Vagina (tissue), 2 donors: ENCODE measurements around the gene ASXL3.

Source experiments
- POLR2A ChIP-seq, 2 donors: fragments of 450-650 bp; IDR thresholded peaks; one replicate each; pipeline ENCODE4 v1.6.1; 2017; ENCODE audit warnings: antibody characterized with exemption in 2 of 2, mild to moderate bottlenecking in 2 of 2, moderate library complexity in 2 of 2
- POLR2AphosphoS5 ChIP-seq, 2 donors: sonication (generic); formaldehyde crosslinking; IDR thresholded peaks; one replicate each; pipeline ENCODE4 v1.9.0; 2017; ENCODE audit warnings: antibody characterized with exemption in 2 of 2, mild to moderate bottlenecking in 2 of 2, low read depth in 1 of 2; ENCODE audit not compliant: insufficient read depth in 1 of 2
- TF ChIP-seq, protein P1 (sequence below), 3 experiments: fragments of 450-650 bp in 2 of 3; fragments of 200-600 bp in 1 of 3; sonication (generic) in 1 of 3; IDR thresholded peaks; one replicate each; pipeline ENCODE4 v1.5.1; 2017 to 2019; ENCODE audit warnings: antibody characterized with exemption in 3 of 3, mild to moderate bottlenecking in 2 of 3, moderate library complexity in 2 of 3

DNA sequence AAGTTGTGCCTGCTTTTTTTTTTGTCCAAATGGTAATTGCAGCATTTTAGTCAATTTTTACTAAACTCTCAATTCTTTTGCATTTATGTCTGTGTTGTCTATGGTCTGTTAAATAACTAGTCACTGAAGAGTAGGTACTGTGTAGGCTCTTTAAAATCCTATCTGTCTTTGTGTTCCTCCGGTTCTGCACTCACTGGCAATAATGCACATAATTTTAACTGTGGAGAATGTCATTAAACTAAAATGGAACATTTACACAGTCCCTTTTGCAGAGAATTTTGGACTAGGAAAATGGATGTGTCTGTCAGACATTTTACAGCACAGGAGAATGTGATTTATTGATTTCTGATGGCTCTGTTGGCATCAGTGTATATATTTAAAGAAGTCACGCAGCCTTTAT, 116.6 kb downstream of the ASXL3 start:
- TF ChIP-seq, protein P1, sequence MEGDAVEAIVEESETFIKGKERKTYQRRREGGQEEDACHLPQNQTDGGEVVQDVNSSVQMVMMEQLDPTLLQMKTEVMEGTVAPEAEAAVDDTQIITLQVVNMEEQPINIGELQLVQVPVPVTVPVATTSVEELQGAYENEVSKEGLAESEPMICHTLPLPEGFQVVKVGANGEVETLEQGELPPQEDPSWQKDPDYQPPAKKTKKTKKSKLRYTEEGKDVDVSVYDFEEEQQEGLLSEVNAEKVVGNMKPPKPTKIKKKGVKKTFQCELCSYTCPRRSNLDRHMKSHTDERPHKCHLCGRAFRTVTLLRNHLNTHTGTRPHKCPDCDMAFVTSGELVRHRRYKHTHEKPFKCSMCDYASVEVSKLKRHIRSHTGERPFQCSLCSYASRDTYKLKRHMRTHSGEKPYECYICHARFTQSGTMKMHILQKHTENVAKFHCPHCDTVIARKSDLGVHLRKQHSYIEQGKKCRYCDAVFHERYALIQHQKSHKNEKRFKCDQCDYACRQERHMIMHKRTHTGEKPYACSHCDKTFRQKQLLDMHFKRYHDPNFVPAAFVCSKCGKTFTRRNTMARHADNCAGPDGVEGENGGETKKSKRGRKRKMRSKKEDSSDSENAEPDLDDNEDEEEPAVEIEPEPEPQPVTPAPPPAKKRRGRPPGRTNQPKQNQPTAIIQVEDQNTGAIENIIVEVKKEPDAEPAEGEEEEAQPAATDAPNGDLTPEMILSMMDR (IDR thresholded peaks at IDR 0.05), result no peak
- no peak for TF ChIP-seq POLR2A (IDR thresholded peaks at IDR 0.05)
- no peak for TF ChIP-seq POLR2AphosphoS5 (IDR thresholded peaks at IDR 0.05; ENCODE audit: insufficient read depth in 1 of 2, low read depth in 1 of 2)
